Stimulated activated CD4-positive, alpha-beta T cell treated with anti-CD3 and anti-CD28 coated beads, Interleukin-12 subunit alpha, Interleukin-12 subunit beta, amount 100 ng/mL, for 48 hours (primary cell): ENCODE measurements around the gene BBLN.

Source experiments
- DNase-seq, 3 donors: peaks; one replicate each; pipeline ENCODE4 v3.0.0-alpha.2; 2020; ENCODE audit warnings: low read depth in 2 of 3, low spot score in 1 of 3

The BBLN gene

DNA sequence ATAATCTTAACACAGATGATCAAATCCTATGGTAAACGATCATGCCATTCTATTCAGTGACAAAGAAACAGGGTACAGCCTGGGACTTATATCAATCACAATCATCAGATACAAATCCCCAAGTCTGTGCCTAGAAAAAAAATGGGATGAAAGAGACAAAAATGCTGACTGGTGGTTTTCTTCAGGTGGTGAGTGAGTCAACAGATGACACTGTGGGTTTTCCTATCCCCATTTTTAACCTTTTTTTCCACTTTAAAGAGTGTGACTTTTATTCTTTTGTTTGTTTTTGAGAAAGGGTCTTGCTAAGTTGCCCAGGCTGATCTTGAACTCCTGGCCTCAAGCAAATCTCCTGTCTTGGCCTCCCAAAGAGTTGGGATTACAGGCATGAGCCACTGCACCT lies 28.1 kb downstream of the BBLN start:
- no peak for DNase-seq

DNA sequence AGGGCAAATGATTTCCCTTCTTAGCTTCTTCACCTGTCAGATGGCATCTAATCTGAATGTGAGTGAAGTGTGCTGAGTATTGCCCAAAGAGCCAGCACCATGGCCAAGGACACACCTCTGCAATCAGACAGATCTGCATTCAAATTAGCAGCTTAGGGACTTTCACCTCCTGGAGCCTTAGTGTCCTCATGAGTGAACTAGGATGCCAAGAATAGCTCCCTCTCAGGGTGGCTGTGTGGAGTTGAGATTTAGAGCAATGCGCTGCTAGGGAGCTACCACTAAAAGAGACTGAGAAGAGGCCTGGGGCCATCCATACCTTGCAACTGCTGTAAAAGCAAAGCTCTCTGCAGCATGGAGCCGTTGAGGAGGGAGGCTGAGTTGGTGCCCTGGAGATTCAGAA lies 29.9 kb downstream of the BBLN start:
- DNase-seq = no peak

DNA sequence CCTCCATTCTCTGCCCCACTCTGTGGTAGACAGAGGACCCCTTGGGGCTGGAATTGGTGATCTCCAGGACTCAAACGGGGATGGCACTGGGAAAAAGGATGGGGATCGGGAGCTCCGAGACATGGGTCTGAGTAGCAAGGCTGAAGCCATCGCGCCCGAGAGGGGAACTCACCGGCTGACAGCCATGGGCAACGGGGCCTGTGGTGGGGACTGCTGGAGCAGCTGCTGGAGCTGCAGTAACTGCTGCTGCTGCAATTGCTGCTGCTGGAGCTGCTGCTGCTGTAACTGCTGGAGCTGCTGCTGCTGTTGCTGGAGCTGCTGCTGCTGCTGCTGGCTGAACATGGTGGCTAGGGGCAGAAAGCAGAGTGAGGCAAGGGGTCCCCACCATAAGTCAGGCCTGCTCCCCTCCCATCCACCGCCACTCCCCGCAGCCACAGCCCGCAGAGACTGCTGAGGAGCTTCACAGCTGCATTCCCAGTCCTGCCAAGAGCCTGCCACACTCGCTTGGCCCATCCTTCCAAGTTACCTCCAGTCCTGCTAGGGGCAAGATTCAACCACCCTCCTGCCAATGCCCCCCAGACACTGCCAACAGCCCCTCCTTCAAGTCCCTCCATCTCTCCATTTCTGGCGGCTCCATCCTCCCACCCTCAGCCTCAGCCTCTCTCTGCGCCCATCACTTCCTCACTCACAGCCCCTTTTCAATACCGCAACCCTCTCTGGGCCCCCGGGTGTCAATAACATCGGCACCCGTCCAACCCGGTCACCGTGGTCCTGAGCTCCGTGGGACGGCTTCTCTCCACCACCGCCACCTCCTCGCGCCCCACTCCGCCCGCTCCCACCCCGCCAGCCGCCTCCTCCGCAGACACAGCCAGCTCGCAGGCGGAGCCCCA lies 30.7 kb downstream of the BBLN start:
- peak in 1 of 3 donors; percentile 22 for DNase-seq

GRCh38 chr9:128191406-128192046 lies 31.5 kb downstream of the BBLN start, which contains the start of gene CIZ1:
CIZ1 (minus strand) TSS chr9:128191572; CDS start chr9:128190857, 715 bp downstream.
- DNase-seq = peak; percentile 43 to 66 (median 60)

DNA sequence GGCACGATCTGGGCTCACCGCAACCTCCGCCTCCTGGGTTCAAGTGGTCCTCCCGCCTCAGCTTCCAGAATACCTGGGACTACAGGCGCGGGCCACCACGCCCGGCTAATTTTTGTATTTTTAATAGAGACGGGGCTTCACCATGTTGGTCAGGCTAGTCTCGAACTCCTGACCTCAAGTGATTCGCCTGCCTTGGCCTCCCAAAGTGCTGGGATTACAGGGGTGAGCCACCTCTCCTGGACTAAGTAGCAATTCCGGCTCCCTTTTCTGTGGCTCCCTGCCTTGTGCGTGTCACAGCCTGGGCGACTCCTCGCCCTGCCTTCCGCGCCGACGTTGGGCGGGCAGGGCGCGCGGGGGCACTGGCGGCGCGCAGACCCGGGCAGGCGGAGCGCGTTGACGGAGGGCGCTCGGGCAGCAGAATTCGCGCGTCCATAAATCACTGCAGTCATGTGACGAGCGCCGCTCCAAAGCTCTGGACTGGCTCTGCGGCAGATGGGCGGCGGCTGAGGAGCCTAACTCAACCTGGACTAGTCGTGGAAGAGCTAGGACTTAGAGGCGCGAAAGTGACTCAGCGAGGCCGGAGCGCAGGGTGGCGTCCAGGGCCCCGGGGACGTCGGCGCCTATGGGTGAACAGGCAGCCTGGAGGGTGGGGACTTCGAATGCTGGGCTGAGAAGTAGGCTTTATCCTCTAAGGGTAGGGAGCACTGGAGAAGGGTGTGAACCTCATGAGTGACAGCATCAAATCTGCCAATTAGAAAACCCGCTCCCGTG lies 32.7 kb downstream of the BBLN start:
- peak in 1 of 3 donors; percentile 34 for DNase-seq

DNA sequence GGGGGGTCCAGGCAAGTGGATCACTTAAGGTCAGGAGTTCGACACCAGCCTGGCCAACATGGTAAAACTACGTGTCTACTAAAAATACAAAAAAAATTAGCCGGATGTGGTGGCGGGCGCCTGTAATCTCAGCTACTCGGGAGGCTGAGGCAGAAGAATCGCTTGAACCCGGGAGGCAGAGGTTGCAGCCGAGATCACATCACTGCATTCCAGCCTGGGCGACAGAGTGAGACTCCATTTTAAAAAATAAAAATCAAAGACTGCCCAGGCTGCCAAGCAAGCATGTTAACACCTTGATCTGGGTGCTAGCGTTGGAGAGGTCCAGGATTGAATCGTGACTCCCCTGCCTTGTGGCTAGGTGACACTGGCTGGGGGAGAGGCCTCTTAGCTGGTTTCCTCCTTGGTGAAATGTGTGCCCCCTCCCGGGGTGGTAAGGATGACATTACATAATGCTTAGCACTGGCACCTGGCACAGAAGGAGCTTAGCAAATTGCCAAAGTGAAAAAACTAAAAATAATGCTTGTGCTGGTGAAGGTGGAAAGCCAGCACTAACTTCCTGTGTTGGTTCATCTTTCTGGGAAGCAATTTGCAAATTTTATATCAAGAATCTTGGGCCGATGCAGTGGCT lies 33.5 kb downstream of the BBLN start:
- no peak for DNase-seq

GRCh38 chr9:128201441-128202369 lies 41.6 kb downstream of the BBLN start:
- no peak for DNase-seq

DNA sequence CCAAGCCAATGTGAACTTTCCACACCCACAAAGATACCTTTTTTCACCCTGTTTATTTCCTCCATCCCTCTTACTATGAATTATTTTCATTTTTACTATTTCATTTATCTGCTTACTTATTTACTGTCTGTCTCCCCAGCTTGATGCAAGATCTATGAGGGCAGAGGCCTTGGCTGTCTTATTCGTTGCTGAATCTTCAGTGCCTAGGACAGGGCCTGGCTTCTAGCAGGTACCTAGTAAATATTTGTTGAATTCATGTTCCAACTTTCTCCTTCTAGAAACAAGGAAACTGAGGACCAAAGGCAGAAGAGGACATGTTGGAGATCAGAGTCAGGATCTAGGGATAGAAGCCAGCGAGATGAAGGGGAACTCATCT lies 42.6 kb downstream of the BBLN start:
- DNase-seq = no peak

GRCh38 chr9:128203024-128203706 lies 43.1 kb downstream of the BBLN start, which contains the start of gene DNM1:
DNM1 (plus strand) TSS chr9:128203379; CDS start chr9:128203471, 92 bp downstream.
- DNase-seq = peak; percentile 29 to 63 (median 37)

- no peak for DNase-seq
Observed at GRCh38 chr9:128203707-128204551, 43.9 kb downstream of the BBLN start.

GRCh38 chr9:128204858-128205257 lies 44.8 kb downstream of the BBLN start:
- no peak for DNase-seq

DNA sequence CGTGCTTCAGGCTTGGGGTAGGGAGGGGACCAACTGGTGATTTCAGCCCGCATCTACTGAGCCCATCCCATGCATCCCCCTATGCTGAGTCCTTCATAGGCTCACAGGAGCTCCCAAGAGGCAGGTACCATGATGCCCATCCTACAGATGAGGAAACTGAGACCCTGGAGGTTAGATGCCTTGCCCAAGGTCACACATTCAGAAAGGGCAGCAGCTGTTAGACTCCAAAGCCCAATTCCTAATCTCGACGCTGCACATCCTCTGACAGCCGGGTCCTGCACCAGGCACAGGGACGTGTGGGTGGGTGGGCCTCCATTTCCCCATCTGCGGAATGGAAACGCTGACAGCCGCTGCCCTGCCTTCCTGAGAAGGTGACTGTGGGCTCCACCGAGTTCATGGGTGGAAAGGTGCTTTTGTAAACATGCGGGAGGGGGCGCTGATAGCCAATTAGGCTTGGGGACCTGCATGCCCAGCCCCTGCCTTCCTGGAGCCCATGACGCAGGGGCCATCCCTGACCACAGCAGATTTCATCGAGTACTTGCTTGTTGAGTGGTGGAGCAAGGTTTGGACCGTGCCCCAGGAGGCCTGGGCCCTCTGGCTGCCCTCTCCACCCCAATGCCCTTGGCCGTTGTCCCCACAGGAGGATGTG lies 45.4 kb downstream of the BBLN start:
- no peak for DNase-seq

- no peak for DNase-seq
Observed at GRCh38 chr9:128206484-128206883, 46.4 kb downstream of the BBLN start.

DNA sequence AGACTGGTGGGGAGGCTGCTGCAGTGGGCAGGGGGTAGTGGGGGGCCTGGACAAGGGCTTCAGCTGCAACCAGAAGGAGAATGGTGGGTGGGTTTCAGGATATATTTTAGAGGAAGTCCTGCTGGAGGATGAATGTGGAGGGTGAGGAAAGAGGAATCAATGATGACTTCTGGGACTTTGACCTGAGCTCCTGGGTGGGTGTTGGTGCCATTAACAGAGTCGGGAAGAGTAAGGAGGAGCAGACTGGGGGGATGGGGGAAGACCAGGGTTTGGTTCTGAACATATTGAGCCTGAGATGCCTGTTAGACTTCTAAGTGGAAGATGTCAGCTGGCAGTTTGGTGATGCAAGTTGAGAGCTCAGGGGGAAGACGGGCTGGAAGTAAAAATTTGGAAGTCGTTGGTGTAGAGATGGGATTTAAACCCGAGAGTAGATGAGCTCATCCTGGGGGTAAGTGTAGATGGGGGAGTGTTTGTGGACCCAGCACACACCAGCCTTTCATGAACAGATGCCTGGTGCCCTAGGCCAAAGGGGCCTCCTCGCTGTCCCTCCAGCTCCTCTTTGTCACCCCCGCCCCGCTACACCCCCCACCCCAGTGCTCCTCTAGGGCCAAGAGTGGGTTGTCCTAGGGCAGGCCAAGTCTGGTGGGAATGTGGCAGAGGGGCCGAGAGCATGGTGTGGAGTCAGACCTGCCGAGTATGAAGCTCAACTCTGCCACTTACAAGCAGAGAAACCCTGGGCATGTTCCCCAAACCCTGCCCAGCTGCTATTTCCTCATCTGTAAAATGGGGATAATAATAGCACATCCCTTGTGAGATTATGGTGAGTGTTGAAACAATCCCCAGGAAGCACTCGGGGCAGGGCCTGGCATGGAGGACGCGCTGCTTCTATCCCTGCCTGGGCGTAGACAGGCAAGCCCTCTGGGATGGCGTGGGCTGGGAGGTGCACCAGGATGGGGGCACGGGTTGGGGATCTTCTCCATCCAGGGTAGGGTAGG lies 47.1 kb downstream of the BBLN start:
- DNase-seq = no peak

GRCh38 chr9:128208386-128208785 lies 48.3 kb downstream of the BBLN start:
- no peak for DNase-seq

DNA sequence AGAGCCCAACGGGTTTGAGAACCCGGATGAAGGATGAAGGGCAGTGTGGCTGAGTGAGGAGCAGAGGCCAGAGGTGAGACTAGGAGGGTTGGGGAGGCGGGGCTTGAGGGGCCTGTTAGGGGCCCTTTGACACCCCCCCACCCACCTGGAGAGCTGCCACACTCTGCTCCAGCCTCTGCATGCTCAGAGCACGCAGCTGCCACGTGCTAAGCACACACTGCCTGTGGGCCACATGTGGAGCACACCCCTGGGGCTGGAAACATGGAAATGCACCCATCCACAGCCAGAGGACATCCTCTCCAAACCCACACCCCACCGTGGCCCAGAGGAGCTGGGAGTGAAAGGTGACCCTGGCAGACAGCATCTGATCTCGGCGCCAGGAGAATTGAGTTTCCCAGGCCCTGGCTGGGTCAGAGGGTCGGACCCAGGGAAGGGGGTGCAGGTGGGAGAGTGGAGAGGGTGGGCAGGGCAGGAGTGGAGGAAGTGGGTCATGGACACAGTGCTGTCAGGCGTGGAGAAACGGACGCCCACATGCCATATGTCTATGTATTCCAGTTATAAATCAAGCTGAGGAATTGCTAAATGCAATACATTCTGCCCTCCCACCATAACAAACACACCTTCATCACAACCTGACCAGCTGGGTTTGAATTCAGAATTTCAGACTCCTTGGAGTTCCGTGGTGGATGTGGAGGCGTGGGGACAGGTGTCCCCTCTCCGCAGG lies 49.0 kb downstream of the BBLN start:
- no peak for DNase-seq
